ENCODE results near the gene PVALEF.

The PVALEF gene

DNA sequence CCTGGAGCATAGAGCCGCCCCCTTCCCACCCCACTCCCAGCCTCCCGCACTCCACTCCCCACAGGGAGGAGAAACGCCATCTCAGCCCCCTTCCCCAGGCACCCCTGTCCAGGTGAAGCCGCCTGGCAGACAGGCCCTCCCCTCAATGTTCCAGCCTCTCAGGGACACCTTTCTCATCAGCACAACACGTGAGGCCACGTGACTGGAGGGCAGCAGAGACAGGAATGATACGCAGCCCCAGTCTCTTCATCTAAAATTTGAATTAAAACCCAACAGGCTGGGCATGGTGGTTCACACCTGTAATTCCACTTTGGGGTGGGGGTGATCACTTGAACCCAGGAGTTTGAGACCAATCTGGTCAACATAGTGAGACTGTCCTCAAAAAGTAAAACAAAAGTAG is 20.9 kb downstream of the PVALEF start:
- DNase-seq, result no peak

DNA sequence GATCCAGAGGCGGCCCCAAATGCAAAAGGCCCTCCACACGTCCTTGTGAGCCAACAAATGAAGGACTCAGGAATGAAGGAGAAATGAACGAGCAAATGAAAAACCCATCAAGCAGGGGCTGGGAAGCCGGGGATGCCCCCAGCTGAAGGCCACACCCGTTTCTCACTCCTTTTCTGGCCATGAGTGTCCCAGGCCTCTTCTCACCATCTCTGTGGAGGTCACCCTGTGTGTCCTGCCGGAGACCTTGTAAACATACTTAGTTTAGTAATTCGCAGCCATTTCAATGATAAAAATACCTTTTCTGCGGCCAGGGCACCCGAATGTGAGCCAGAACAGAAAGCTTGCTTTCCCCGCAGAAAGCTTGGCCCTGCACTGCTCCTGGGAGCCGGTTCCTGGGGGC is 21.8 kb downstream of the PVALEF start:
- DNase-seq, result no peak

DNA sequence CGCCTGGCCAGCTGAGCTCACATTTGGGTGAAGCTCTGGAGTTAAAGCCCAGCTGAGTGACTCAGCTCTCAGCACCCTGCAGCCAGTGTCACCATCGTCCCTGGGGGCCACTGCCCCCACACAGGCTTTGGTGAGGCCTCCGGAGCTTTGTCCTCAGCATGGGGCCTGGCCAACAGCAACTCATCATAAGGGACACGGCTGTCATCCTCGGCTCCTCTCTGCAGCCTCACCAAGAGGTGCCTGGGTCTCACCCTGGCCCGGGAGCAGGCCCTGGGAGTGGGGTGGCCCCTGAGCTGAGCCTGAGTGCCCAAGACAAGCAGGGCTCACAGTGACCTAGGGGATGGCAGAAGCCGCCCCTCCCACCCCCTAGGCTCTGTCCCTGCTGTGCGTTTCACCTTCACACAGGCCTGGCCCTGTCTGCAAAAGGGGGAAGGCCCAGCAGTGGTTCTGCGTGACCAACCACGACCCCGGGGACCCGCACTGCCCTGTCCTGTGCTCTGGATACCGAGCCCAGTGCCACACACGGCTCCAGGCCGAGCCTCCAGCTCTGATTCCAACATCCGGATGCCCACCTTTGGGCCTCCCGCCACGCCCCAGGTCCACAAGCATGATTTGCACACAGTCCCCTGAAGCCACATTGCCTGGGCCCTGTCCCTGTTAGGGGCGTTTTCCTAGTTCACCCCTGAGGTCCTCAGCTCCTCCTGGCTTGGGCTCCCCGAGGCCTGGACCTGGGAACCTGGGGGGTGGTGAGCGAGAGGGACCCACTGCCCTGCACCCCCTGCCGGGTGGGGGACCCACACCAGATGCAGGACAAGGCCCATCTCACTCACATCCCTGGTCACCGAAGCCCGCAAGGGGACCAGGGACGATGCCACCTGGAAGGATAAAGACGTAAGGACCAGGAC is 22.5 kb downstream of the PVALEF start:
- DNase-seq, result no peak

DNA sequence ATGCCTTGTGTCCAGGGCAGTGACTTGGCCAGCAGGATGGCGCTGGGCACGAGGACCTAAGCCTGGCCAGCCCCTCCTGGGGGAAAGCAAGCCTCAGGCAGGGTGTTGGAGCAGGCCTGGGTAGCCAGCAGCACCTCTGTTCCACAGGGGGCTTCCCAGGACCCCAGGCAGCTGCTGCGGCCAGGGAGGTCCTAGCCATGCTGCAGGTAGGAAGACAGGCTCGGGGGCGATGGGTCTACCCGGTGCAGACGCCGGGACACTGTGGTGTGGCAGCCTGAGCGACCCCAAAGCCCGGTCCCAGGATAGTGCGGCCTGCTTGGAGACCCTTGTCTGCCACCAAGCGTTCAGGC is 23.2 kb downstream of the PVALEF start:
- DNase-seq, result no peak

DNA sequence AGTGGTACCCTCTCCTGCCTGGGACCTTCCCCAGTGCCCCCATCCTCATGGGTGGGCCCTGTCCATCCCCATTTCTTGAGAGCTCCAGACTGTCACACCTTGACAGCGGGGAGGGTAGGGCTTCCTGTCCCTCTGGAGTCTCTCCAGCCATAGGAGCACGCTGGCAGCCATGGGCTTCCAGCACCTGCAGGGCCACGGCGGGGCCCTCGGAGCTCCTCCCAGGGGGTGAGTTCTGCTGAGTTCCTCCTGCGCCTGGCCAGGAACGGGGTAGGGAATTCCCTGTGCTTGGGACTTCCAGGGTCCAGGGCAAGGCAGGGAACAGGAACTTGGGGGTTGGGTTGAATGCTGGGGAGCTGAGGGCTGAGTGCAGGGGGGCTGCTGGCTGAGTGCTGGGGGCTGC is 23.7 kb downstream of the PVALEF start:
- no peak for DNase-seq

DNA sequence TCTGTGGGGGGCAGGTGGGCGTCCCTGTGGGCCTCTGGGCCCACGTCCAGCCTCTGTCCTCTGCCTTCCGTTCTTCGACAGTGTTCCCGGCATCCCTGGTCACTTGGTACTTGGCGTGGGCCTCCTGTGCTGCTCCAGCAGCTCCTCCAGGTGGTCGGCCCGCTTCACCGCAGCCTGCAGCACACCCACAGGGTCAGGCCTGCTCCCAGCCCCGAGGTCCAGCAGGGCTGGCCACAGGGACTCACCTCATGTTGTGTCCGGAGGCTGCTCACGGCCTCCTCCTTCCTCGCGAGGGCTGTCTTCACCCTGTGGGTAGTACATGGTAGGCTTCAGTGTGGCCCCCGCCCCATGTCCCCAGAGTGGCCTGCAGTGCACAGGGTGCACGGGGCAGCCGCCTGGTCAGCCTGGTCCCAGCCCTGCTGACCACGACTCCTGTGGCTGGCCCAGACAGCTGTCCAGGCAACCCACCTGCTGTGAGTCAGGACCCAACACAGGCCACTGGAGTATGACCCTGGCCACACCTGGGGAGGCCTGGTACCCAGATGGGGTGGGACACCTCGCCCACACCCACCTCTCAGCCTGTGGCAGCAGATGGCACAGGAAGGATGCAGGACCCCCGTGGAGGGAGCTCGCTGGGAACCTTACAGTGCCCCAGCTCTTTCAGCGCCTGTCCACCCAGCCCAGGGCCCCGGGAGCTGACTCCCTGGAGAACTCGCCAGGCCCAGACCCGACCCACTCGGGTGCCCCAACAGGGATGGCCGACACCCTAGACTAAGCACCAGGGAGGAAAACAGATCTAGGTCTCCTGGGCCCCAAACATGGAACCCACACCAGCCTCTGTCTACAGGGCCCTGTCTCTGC is 24.6 kb downstream of the PVALEF start:
- DNase-seq, result no peak

DNA sequence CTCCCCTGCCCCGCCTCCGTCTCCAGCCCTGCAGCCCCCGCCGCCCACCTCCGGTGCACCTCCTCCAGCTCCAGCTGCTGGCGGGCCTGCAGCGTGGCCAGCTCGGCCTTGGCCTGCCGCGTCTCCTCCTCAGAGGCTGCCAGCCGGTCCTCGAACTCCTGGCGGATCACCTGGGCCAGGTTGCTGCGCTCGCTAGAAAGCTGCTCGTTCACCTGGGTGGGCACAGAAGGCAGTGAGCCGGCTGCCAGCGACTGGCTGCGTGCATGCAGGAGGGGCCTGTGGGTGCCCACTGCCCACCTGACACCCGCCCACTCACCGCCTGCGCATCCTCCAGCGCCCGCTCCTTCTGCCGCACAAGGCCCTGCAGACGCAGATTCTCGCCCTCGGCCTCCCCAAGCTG is 25.3 kb downstream of the PVALEF start:
- DNase-seq, result no peak

DNA sequence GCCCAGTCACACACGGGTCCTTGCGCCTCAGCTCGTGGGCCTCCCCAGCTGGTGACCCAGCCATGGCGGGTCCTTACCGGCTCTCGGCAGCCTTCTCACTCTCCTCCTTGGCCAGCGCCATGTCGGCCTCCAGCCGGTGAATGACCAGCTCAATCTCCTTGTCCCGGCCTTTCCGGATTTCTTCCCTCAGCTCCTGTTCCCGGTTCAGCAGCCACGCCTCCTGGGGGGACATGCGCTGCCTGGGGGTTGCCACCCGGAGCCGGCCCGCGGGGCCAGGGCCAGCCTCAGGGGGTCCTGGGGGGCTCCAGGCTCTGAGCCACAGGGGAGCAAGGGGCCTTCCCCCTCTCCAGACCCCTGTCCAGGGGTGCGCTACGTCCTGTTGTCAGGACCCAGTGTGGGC is 25.8 kb downstream of the PVALEF start:
- DNase-seq, result no peak

DNA sequence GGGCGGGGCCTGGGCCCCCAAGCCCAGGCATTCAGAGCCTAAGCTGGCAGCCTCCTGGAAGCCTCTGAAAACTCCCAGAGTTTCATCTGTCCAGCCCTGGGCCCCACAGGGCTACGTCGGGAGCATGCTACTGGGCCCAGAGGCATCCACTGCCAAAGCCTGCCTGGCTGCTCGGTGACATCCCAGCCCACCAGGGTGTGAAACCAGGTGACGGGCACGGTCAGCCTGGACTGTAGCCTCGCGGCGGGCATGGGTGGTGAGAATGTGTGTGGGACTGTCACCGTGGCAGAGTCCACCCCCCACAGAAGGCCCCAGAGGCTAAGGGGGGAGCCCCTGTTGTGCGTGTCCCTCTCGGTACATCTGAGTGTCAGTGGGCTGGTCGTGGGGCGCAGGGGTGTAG is 26.3 kb downstream of the PVALEF start:
- no peak for DNase-seq

DNA sequence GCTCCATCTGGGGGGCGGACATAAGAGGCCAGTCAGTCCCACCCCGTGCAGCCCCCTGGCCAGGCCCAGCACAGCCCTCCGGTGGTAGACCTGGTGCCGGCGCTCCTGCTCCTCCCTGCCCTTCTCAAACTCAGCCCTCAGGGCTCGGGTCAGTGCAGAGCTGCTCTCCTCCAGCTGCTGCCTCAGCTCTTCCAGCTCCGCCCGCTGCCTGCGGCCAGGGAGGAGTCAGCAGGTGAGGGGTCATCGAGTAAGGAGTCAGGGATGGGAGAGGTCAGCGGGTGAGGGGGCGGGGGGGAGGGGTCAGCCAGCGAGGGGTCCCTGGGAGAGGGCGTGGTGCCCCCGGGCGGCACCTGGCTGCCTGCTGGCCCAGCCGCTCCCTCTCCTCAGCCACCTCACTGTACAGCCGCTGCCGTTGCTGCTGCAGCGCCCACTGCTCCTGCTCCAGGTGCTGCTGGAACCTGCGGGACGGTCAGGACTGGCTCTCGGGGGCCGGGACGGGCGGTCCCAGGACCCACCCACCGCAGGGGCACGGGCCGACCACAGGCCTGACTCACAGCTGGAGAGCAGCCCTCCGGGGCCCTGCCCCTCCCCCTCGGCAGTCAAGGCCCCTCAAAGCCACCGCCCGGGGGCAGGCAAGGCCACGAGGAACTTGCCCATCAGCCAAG is 27.2 kb downstream of the PVALEF start:
- DNase-seq, result no peak

DNA sequence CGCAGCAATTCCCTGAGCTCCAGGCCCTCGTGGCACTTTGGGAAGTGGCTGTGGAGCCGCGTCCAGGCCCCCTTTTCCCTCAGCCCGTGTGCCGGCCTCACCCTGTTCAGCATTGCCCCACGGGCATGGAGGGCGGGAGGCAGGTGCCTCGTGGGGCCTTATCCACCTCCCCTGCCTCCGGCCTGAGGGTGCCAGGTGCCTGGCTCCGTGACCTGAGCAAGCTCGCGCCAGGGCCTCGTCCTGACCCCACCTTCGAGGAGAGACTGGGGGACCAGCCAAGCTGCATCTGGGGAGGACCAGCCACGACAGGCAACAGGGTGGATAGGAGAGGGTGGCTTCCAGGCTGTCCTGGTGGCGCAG is 27.7 kb downstream of the PVALEF start:
- no peak for DNase-seq

DNA sequence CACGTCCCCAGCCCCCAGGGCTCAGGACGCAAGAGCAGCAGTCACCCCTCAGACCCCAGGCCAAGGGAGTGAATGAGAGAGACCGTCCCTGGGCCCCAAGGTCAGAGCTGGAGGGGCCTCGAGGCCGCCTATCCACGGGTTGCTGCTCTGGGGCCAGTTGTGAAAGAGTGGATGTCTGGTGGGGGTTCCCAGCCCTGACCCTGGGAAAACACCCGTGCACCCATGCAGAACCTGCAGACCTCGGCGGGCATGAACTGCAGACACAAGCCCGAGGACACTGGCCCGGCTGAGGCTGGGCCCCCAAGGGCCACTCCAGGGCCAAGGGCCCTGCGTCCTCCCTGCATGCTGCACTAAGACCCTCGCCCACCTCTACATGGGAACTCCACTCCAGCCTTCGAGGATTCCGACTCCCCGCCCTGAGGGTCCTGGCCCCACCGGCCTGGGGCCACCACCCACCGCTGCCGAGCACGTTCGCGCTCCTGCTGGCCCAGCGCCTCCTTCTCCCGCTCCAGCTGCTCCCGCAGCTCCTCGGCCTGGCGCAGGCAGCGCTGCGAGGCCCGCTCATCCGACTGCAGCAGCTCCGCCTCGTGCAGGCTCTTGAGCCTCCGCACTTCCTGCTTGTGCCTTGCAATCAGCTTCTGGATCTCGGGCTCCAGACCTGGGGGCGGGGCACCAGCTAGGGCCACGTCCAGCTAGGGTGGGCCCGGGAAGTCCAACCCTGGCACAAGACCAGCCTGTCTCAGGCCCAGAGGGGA is 28.3 kb downstream of the PVALEF start:
- no peak for DNase-seq

DNA sequence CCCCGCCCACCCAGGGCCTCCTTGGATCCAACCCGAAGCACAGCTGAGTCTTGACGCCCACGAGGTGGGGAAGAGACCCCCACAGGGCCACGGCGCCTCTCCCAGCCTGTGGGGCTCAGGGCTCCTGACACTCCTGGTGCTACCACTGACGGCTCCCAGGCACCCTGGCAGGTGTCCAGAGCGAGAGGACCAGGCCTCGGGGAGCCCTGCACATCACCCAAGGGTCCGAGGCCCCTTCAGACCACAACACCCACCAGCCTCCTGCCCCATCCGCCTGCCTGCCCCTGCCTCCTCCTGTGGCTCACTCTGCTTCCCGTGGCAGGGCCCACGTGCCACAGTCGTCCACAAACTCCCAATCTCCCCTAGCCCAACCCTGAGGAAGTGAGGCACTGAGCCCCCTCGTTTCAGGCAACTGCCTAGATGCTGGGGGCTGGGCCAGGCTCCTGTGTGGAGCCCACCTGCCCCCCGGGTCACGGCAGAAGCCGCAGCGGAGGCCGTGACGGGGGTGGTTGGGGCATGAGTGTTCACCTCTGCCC is 29.0 kb downstream of the PVALEF start:
- DNase-seq, result no peak

DNA sequence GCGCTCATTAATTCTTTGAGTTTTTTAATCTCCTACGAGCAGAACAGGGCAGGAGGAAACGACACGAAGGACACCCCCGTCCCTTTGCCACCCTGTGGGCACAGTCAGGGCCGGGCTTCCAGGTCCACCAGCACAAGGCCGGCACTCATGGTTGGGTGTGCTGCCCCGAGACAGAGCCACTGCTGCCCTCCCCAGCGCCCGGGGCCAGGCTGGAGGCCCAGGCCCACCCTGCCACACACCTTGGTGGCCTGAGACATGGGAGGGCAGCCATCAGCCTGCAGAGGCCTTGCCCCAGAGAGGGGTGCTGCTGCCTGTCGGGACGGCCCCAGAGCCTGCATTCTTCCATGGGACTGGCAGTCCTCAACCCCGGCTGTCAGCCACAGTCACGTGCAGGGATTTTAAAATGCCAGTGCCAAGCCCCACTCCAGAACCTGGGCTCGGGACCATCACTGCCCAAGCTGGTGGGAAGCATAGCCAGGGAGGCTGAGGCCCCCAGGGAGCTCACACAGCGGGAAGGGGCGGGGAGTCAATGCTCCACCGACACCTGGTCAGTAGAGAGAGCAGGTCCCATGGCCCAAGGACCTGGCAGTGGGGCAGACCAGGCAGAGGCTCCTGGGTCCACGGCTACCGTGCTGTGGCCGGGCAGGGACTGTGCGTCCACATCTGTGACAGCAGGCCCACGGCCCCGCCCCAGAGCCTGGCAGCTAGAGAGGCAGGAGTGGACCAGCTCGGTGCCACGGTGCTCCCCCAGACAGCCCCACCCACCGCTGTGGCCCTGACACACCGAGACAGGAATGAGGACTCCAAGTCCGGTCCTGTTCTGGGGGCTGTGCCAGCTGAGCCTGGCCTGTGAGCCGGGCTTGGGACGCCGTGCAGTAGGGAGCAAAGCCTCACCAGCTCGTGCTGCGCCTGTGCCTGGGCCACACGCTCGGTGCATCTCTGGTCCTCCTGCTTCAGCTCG is 29.9 kb downstream of the PVALEF start:
- no peak for DNase-seq

DNA sequence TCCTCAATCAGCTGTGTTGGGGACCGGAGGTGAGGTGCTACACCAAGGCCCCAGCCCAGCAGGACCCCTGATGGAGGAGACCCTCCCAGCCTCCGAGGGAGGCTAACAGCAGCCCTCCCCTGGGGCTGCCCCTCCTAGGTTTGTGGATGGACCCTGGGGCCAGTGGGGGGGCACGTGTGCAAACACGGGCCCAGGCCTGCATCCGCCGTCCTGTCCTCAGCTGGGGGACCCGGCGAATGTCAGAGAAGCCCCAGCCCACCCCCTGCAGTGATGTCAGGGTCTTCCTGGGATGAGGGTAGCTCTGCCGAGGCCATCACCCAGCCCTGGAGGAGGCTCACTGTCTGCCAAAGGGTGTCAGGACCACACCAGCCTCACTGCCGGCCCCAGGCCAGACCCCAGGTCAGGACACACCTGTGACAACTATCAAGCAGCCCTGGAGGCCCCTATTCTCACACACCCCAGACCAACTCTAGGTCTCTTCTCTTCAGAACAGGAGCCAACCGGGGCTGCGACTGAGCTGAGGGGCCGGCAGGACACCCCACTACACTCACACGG is 30.7 kb downstream of the PVALEF start:
- DNase-seq, result no peak

DNA sequence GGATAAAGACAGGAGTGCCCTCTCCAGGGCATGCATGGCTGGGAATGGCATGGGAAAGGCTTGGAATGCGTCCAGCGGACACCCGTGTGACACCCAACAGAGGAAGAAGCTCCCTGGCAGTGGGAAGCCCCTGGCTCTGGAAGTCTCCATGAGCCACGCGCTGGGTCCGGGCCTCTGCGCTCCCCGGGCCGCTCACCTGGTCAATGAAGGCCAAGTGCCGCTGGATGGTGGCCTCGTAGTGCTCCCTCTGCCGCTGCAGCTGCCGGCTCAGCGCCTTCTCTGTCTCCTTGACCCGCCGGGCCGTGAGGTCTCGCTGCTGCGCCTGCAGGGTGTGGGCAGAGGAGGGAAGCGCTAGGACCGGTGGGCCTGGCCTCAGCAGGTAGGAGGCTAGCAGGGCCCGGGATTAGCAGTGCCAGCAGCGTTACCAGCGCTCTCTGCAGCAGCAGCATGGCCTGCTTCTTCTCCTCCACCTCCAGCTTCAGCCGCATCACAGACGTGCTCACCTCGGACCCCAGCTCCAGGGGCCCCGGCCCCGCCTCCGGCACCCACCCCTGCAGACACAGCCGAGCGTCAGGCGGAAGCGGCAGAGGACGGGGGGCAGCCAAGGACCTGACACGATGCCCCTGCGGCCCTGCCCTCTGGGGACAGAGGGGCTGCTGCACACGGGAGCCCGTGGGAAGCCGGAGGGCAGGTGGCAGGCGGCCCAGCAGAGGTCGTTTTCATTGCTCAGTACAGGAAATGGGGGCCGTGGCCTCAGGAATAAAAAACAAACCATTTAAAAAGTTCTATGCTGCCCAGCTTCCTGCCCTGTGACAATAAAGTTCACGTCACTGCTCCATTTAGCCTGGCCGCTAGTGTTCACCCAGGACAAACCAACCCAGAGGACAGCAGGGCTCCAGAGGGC is 31.4 kb downstream of the PVALEF start:
- no peak for DNase-seq

DNA sequence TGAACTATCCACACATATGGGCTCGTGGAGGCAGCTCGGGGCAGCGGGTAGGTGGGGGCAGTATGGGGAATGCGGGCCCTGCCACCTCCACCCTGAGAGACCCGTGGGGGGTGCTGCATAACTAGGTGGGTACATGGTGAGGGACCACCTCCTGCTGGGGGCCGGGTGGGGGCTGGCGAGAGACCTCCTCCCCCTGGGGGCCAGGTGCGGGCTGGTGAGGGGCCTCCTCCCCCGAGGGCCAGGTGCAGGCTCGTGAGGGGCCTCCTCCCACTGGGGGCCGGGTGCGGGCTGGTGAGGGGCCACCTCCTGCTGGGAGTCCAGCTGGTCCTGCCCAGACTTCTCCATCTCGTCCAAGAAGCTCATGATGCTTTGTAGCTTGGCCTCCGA is 32.1 kb downstream of the PVALEF start:
- no peak for DNase-seq

DNA sequence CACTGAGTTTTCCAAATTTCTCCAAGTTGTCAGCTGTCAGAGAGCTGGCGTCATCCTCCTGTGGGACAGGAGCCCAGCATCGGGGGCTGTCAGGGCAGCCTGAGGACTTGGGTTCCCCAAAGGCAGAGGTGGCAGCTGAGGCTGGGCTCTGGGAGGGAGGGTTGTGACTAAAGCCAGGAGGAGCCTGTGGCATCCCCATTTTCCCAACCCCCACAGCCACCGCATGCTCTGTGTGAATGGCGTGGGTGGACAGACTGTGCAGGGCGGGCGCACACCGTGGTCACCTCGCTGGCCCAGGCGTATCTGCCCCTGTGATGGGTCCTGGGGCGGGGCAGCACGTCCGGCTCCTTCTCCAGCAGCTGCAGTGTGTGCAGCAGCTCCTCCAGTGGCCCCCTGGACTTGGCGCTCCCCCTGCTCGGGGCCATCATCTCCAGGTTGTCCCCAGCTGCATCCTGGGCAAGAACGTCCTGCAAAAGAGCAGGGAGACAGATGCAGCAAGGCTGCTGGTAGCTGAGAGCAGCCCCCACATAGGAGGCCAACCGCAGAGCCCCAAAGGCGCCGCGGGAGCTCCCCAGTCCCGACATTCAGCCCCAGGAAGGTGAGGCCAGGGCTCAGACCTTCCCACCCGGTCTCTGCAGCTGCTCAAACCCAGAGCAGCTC is 32.7 kb downstream of the PVALEF start:
- no peak for DNase-seq

DNA sequence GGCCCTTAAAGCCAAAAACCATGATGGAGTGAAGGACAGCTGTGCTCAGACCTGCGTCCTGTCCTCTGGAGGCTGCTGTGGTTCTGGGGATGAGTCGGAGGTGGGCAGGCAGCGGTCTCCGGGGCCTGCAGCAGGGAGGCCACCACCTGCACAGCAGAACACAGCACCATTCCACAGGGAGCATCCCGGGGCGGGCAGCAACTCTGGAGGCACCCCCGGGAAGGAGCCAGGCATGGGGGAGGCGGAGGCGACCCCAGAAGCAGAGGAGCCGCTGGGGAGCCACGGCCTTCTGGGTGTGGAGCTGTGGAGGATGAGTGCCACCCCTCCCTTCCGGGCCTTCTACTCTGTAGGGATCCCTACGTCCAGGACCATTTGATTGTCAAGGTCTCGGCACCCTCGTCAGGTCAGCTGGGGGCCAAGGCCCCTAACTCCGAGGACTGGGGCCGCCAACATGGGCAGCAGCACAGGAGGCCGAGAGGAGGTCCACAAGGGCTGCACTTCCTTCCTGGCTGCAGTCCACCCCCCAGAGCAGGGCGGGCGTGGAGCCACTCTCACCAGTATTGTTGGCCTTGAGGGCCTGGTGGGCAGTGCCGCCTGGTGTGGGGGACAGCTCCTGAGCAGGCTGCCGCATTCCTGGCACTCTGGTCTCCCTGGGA is 33.6 kb downstream of the PVALEF start:
- DNase-seq, result no peak

Measured in NCI-H1436 treated with DMSO at 0.1 percent for 48 hours (cell line).